ENCODE data around the gene UNC13C.

The UNC13C gene

DNA sequence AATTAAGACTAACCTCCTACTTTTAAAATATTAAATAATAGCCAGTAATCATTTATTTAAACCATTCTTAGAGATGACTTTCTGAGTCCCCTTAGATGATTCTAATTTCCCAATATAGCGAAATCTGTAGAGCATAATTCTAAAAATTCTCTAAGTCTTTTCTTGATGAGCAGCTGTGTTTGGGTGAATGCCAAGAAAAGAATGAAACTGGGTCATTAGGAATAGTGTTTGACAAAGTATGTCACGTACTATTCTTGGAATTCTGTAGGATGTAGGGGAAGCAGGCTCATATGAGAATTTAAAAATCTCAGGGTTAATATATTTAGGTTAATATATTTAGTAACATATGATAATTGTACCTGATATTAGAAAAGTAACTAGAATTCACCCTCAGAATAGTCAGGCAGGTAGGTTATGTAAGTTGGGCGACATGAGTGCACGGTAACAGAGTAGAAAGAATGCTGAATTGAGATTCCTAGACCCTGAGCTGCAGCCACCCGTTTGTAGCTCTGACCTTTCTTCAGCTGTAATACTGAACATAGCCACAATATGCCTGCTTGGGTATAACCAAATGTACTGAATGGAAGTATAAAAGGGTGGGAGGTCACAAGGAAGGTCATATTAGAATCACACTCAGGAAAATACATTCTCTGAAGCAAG lies 524.3 kb downstream of the UNC13C start:
- no peak for DNase-seq

DNA sequence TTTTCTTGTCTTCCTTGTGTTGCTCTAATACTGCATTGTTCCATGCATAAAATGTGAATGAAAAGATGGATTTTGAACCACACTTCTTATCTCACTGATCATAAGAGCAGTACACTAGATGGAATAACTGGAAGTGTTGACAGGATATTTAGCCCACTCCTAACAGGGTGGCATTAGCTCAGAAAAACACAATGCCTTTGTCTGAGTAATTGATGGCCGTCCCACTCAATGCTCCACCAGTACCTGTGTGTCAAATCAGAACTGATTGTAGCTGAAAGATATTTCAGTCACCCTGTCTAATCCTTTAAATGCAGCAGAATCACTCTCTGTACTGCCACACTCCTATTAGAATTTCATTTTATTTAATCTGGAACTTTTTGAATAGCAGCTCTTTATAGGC lies 526.5 kb downstream of the UNC13C start:
- DNase-seq: no peak

DNA sequence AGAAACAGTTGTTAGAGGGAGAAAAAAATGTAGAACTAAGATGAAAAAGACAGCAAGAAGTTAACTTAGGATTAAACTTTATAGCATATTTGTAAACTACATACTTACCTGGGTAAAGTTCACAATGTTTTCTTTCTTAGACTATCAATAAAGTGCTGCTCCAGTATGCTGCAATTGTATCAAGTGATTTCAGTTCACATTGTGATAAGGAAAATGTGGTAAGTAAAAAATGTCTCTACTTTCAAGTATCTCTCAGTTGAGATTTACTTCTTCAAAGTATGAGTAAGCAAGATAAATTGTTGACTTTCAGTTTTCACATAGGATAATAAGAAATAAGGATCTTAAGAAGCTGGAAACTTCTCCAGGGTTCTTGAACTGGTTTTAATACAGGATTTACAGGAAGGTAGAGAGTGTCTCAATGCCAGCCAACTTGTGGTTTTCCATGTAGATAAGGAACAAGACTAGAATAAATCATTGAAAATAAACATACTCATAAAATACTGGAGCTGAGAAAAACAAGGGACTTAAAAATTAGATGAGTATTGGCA lies 528.8 kb downstream of the UNC13C start:
- DNase-seq: no peak

DNA sequence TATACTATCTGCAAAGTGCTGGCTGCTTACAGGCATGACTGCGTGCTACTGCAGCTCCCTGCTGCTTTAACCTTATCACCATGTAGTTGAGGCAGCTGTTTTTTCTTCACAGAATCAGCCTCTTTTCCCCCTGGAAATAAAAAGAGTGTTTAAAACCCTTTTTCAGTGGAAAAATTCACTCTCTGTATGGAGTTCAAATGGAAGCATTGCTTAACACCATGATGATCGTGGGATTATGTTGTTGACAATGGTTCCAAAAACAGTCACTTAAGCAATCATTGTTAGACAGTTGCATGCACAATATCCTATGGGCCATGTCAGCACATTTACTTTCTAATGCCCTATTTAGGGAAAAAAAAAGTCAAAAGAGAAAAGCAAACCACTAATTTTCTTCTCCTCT lies 536.4 kb downstream of the UNC13C start:
- no peak for DNase-seq

DNA sequence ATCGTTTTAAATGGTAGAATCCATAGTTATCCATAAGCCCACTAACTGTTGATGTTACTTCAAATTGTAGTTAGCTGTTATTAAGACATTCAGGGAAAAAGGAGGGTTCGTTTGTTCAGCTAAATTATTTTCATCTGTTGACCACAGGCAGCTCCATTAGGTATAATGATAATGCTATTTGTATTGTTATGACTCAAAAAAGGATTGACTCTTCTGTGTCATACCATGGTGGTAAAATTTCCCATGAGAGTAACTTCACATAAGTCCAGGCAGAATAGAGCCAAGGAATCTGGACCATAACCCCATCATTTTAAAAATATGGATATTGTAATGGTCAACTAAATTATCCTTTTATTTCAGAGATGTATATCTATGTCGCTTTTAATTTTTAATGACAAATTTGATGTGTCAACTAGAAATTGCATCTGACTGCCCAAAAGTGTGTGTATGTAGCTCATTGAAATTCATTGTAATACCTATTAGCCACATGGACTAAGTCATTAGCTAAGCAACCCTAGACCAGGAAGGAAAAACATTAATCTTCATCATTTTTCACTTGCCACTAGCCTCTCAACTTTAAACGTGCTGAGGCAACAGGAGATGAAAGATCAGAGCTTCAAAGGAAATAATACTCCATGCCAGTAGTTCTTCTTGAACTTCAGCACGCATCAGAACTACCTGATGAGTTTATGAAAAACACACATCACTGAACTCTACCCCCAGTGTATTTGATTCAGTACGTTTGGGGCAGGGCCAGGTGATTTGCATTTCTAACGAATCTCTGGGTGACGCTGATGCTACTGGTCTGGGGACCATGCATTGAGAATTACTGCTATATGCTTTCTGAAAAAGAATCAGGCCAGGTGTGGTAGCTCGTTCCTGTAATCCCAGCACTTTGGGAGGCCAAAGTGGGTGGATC lies 537.7 kb downstream of the UNC13C start:
- no peak for DNase-seq

DNA sequence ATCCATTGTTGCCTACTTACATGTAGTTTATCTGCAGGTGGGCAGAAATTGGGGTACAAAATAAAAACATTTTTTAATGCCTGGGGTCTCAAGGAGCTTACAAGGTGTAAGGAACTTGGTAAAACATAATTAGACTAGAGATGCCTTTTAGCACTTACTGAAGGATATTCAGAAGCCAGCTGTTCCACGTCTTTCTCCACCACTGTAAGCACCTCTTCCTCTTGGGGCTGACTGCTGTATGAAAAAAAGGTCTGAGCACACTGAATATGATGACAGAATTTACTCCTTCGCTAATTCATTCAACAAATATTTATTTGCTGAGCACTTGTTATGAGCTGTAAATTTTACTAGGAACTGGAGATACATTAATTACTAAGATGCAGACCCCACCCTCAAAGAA lies 539.1 kb downstream of the UNC13C start:
- DNase-seq: no peak

DNA sequence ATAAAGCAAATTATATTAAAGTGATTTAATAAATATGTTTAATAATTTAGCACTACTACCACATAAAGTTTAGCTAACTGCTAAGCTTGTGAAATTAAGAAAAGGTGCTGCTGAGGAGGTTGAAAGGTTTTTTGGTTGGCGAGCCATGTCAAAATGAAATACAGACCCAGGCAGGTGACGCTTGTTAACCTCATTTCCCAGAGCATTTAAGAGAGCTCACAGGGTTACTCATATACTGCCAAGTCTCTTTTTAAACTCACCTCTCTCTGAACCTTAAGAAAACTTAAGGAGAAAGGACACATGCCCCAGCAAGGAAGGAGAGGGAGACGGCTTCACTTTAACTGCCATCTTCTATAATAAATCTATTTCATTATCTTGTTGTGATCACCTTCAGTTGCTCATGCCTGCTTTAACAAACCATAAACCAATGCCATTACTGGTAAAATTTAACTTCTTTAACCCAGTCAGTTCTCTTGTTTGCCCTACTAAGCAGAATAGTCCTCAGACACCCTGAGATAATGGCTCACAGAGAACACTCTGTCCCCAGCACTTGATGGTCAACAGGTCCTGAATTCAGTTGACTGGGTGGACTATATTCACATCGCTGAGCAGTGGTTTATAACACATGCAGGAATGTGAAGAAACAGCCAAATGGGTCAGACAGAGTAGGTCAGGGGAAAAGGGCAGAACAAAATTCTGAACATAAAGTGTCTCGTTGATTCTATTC lies 540.1 kb downstream of the UNC13C start:
- no peak for DNase-seq

DNA sequence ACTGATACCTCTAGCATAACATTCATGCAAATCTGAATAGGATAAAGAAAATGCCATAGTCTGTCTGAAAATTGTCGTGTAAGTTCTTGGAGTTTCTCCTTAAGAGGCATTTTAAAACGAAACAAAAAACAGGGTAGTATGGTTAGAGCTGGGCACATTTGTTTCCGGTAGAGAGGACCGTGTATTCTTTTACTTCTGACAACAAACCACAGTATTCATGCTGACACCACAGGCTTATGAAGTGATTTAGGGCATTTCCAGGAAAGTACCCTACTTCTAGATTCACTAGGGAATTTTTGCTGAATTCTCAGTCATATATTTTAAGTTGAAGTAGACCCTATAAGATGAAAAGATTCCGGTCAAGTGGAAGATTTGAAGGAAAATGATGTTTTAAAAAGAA lies 541.3 kb downstream of the UNC13C start:
- DNase-seq: no peak

DNA sequence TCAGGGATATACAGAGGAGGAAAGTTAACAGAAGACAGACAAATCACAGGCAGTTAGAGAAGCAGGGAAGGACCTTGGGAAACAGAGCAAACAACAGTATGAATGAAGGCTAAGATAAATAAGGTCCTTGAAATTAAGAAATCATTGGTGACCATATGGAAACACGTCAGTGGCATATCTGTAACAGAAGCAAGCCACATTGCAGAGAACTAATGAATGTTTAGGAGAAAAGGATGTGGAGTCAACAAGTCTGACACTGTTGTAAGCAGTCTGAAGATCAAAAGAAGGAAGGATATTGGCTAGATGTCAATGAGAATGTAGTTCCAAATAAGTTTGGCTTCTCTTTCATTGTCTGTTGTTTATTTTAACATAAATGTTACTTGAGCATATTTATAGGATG lies 542.4 kb downstream of the UNC13C start:
- no peak for DNase-seq

DNA sequence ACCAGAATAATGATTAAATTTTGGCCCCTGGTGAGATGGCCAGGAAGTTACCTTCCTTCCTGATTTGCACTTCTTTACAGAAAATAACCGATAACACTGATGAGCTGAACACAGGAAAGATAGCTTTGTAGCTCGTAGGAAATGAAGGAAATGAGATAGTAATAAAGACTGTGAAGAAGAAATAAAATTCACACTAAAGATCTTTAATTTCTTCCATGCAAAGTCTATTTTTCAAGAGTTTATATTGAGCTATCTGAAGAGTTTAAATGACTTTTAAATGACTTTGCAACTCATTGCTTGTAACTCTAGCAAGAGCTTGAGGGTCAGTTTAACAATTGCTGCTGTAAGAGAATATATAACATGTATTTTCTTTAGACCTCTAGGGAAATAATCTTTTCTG lies 543.0 kb downstream of the UNC13C start:
- no peak for DNase-seq

DNA sequence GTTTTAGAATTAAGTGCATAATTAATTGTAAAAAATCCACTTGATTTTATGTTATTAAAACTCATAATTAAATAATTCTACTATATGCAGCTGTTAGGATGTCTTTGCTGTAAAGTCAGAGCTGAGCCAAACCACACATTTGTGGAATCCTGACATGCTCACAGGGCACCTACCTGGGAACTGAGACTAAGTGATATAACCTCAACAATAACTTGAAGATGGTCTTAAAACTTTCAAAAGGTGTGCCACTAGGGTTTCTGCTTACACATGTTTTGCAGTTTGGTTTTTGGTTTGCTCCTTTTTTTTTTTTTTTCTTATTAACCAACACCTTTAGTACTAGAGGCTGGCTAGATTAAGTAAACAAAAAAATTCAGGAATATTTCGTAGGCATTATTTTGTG lies 549.8 kb downstream of the UNC13C start:
- no peak for DNase-seq

DNA sequence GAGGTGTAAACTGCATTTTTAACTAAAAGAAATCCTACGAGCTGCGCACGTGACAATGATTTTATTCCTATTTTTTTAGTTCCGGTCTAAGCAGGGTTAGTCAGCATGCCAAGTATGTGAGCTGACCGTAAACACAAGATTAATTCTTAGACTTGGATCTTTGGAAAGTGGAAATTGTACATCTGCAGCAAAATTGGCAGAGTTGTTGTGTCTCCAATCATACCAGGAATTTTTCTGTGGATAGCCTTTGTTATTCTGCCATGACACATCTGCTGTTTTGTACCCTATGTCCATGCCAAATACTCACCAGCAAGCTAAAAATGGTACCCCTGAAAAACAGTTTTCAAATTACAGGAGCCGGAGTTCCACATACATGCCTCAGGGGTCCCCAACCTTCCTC lies 562.5 kb downstream of the UNC13C start:
- no peak for DNase-seq

DNA sequence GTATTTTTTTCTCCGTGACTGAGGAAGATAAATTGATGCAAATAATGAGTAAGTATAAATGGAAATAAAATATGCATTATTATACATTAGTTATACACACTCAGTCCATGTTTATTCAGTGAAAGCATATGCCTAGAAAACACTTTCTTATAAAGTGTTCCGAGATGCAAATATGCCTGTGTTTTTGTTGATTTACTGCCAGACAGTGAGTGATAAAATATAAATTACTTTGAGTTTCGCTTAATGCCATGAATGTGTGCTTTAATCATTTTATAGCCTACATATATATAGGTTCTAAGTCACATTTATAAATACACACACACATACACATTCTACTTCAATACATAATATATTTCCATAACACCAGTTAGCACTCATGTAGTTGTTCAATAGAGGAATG lies 569.2 kb downstream of the UNC13C start:
- no peak for DNase-seq

DNA sequence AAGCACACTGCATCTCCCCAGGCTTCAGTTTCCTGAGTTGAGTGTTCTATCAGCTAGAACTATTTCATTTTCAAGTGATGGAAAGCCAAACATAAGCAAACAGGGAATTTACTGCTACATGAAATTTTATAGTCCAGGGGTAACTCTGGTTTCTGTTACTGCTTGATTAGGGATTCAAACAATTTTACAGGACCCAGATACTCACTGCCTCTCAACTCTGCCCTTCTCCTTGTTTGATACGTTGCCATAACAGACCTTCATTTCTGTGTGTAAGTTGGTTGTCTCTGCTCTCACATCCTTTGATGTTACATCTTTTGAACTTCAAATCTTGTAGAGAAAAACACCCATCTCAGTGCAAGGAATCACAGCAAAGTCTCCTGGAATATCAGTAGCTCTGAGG lies 572.7 kb downstream of the UNC13C start:
- DNase-seq: no peak

DNA sequence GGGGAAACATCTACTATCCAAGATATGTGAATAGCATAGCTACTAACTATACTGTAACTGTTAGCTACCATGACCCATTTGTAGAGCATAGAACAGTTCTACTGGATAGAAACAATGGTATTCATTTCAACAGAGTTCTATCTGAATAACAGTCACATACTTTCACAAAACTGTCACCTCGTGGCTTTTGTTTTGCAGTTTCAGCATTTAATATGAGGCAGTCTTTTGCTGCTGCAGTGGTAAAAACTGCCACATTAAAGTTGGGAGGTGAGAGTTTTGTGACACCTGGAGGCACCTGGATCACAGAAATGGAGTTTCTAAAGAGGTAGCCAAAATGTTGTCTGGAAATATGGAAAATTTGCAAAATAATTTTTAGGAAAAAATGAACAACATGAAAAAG lies 578.0 kb downstream of the UNC13C start:
- no peak for DNase-seq

DNA sequence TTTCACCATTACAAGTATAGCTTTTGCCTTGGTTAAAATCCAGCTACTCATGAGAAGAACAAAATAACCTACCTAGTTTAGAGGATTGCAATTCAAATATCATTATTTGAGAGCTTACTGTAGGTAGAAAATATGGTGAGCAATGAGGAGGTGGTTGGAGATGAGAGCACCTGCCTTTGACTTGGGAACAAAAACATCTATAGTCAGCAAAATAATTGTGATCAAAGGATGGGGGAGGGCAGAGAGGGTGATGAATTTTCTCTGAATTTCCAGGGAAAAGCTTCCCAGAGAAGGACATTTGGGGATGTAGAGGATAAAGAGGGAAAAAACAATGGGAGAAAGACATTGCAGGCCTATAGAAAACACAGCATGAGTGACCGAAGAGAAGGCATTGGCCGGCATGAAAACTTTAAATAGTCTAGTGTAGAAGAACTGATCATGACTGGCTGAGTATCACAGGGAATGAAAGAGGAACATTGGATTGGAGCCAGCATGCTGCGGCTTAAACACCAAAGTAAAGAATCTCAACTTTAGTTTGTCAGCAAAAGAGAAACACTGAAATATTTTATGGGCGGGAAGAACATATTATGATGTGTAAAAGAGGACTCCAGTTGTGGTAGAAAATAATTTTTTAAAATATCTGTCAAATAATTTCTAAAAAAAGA lies 581.3 kb downstream of the UNC13C start:
- DNase-seq: no peak

DNA sequence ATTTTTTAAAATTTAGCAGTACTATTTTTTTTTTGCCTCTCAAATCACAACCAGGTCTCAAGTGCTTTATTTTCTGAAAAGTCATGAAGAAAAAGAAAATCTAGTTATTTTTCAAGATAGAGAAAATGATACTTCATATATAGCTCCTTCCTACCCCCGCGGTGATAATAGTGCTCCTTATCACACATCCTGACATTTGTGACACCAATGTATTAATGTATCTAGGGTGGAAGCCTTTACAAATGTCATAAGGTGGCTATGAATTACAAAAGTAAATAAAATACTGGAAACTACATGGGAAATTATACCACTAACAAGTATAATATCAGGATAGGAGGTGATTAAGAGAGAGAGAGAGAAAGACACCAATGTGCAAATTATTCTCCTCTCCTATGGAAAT lies 582.2 kb downstream of the UNC13C start:
- no peak for DNase-seq

DNA sequence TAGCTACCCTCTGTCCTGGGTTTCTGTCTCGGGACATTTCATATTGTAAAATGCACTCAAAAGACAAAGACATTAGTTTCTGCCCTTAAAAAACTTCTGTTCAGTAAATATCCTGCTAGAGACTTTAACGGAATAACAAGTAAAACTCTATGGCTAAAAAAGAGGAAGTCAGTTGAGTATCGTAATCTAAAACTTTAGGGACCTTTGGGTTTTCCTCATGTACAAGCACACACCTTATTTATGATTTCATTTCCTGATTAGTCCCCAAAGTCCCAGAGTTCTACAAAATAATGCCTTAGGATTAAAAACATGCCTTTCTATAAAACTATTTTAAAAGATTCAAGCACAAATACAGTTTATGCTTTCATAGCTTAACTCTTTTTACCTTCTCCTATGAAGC lies 585.9 kb downstream of the UNC13C start:
- no peak for DNase-seq

DNA sequence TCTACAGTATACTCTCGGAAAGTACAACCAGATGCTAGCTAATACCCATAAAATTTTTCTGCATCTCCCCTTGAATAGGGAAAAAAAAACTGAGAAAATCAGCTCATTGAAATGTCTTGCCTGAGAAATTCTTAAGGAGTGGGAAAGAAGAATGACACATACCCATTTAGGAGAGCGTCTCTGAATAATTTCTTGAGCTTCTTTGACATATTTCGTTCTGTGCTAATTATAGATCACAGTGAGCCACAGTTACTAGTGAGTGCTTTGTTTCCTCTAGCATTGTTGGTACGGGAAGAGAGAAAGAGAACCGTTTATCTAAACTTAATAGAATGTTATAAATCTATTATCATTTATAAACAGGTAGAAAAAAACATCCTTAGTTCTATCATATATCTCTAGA lies 588.4 kb downstream of the UNC13C start:
- no peak for DNase-seq

DNA sequence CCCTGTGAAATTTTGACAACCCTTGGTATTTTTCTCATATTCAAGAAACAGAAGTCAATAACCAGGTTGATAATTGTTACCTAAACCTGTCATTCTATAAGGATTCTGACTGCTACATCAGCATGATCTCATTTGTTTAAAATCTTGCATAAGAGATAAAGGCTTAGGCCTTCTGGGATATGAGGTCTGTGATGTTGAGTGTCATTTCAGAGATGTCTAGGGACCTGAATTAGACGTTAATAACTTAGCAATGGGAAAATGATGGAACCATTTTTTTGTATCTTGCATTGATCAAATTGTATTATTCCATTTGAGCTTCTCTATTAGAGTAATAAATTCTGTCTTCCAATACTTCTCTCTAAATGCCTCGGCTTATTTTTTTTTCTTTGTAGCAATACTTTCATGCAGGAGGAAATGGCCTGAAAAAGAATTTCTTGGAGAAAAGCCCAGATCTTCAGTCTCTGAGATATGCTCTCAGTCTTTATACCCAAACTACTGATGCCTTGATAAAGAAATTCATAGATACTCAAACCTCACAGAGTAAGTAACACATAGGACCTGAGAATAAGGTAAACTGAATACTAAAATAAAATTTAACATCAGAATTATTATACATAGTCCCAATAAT lies 589.3 kb downstream of the UNC13C start:
- DNase-seq: no peak

DNA sequence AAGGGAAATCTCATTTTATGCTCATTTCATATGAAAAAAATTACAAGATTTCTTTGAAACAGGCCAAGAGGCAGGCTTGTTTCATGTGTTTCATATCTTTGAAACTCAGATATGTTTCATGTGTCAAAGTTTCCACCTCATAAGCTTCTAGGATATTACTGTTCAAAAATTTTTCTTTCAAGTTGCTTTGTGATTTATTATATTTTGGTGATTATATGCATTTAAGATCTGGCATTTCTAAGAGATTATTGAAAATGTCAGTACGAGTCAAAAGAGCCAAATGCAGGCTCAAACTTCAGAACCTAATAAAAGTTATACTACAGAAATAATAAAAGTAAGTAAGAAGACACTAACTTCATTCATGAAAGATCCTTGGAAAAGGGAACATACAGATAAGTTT lies 590.1 kb downstream of the UNC13C start:
- DNase-seq: no peak

DNA sequence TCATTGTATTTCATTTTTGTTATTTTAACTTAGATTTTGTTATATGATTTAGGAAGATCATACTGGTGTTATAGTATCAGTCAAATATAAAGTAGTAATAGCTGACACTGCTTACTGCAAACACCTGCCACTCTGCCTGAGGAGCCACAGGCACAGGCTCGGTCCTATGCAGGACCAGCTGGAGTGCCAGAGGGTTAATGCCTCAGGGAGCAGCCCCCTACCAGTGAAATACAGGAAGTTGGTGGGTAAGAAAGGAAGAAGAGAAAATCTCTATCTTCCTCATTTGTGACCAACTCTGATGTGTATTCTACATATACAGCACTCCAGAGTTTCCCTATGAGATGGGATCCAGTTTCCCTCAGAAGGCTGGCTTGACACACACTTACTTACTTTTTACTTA lies 593.3 kb downstream of the UNC13C start:
- no peak for DNase-seq

DNA sequence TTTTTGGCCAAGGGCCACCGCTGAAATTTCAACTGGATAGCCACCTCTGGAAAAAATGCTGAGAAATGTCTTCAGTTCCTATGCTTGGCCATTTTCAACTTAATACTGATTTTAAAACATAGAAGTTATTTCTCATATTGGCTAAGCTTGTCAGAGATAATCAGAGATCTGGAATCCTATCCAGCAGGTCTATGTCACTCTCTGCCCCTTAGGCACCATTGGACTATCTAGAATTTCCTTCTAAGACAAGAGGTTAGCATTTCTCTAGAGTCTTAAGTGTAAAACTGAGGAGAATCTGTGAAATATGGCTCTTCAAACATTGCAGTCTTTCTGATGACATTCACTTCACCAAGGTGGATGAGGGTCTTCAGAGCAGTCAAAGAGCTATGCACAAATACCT lies 597.3 kb downstream of the UNC13C start:
- no peak for DNase-seq

Measured in NCI-H1694 treated with DMSO at 0.1 percent for 48 hours (cell line).